ENCODE measurements around the gene RPAIN.
"Not testable (repeated sequence)": the region's sequence is repeated elsewhere in the genome, so short reads cannot be mapped to it uniquely, and the experiment has no call there.

The RPAIN gene

GRCh38 chr17:5430413-5430999, 10.5 kb downstream of the RPAIN start:
- DNase-seq = no peak

GRCh38 chr17:5431234-5431633, 11.3 kb downstream of the RPAIN start:
- DNase-seq = not testable (repeated sequence)

- DNase-seq = no peak
Measured at GRCh38 chr17:5431949-5432556, 12.1 kb downstream of the RPAIN start.

GRCh38 chr17:5434984-5435383, 15.0 kb downstream of the RPAIN start:
- DNase-seq = no peak

GRCh38 chr17:5435781-5436315, 15.9 kb downstream of the RPAIN start:
- not testable (repeated sequence) for DNase-seq

- no peak for DNase-seq
Measured at GRCh38 chr17:5437721-5438317, 17.8 kb downstream of the RPAIN start.

- DNase-seq = peak; percentile 82
Measured at GRCh38 chr17:5438716-5439445, 18.9 kb downstream of the RPAIN start, which contains the start of gene C1QBP. C1QBP (minus strand) TSS chr17:5439155; CDS start chr17:5439073, 82 bp downstream.

GRCh38 chr17:5439446-5439764, 19.4 kb downstream of the RPAIN start:
- no peak for DNase-seq

- DNase-seq = no peak
Measured at GRCh38 chr17:5443728-5444127, 23.7 kb downstream of the RPAIN start.

- no peak for DNase-seq
Measured at GRCh38 chr17:5444209-5444608, 24.2 kb downstream of the RPAIN start.

- DNase-seq = no peak
Measured at GRCh38 chr17:5446786-5447185, 26.8 kb downstream of the RPAIN start.

GRCh38 chr17:5464717-5465507, 44.9 kb downstream of the RPAIN start:
- DNase-seq = no peak

- DNase-seq = no peak
Measured at GRCh38 chr17:5466295-5466694, 46.3 kb downstream of the RPAIN start.

- no peak for DNase-seq
Measured at GRCh38 chr17:5467416-5467815, 47.4 kb downstream of the RPAIN start.

- DNase-seq = no peak
Measured at GRCh38 chr17:5468075-5468473, 48.1 kb downstream of the RPAIN start.

GRCh38 chr17:5472511-5472910, 52.5 kb downstream of the RPAIN start:
- DNase-seq = no peak

- DNase-seq = no peak
Measured at GRCh38 chr17:5473906-5474305, 53.9 kb downstream of the RPAIN start.

GRCh38 chr17:5478992-5479391, 59.0 kb downstream of the RPAIN start:
- DNase-seq = no peak

GRCh38 chr17:5480962-5481361, 61.0 kb downstream of the RPAIN start:
- no peak for DNase-seq

- DNase-seq = no peak
Measured at GRCh38 chr17:5481451-5481850, 61.5 kb downstream of the RPAIN start.

All from NCI-H1092 (cell line).